Body of pancreas (tissue), 4 donors: Measurements from ENCODE around the gene ESRRG. TPM values are rescaled to one million over a fixed set of nuclear protein-coding genes. Genes with fewer than 3 reads are reported as not detected.

ENCODE experiments used
- ATAC-seq: fragments of 150-250 bp; one replicate; pipeline ENCODE4 v1.9.1; 2016
- DNase-seq, 4 donors: peaks; one replicate each; pipeline ENCODE4 v3.0.0-alpha.2; 2019
- H3K27ac ChIP-seq, 4 donors: fragments of 200-600 bp; sonication (generic); 1 replicate in 3 of 4; 2 replicates in 1 of 4; pipeline versions ENCODE4 v1.5.1 to v1.6.1; 2016 to 2019; ENCODE audit warnings: mild to moderate bottlenecking in 1 of 4, mixed read lengths in 1 of 4, moderate library complexity in 1 of 4
- H3K27me3 ChIP-seq, 2 donors: fragments of 200-600 bp; sonication (generic); one replicate each; pipeline ENCODE4 v1.6.0; 2016; ENCODE audit warnings: mild to moderate bottlenecking in 1 of 2
- H3K36me3 ChIP-seq, 2 donors: fragments of 200-600 bp; sonication (generic); replicated peaks in 1 of 2; 2 replicates each; pipeline ENCODE4 v1.5.1; 2016; ENCODE audit warnings: low read depth in 2 of 2; ENCODE audit not compliant: insufficient read depth in 1 of 2
- H3K4me1 ChIP-seq: fragments of 200-600 bp; sonication (generic); one replicate; pipeline ENCODE4 v1.6.0; 2016
- H3K4me3 ChIP-seq, 2 donors: fragments of 200-600 bp; sonication (generic); 1 replicate in 1 of 2; 2 replicates in 1 of 2; pipeline ENCODE4 v1.5.1; 2016 to 2019
- H3K9me3 ChIP-seq, 3 donors: fragments of 200-600 bp; sonication (generic); 1 replicate in 2 of 3; 2 replicates in 1 of 3; pipeline ENCODE4 v1.5.1; 2016
- POLR2A ChIP-seq, 3 donors: fragments of 450-650 bp; IDR thresholded peaks; one replicate each; pipeline ENCODE4 v1.6.1; 2016; ENCODE audit warnings: antibody characterized with exemption in 3 of 3, mild to moderate bottlenecking in 2 of 3
- WGBS, 2 donors: methylation state at CpG; one replicate each; pipeline ENCODE4 v1.1.5; 2017; 5-methylcytosine and 5-hydroxymethylcytosine counted together
- intact Hi-C: fragments of 100-400 bp; cut with DNase I; formaldehyde crosslinking; loops from one replicate; pipeline ENCODE4 v1.15.1; 2023
- total RNA-seq, 2 donors: library from RNA; depleted of rRNA; stranded (reverse); fragments of >200 nt; gene quantifications; one replicate each; pipeline ENCODE4 v1.1.0, GENCODE V29; 2016
- TF ChIP-seq, protein P1 (sequence below), 7 experiments: fragments of 450-650 bp in 4 of 7; fragments of 200-600 bp in 3 of 7; sonication (generic) in 3 of 7; IDR thresholded peaks; one replicate each; pipeline ENCODE4 v1.5.1; 2016 to 2019; ENCODE audit warnings: antibody characterized with exemption in 7 of 7

ESRRG gene
- total RNA-seq, 2 donors from 2014 or later = 13.5 to 18.7 TPM

DNA sequence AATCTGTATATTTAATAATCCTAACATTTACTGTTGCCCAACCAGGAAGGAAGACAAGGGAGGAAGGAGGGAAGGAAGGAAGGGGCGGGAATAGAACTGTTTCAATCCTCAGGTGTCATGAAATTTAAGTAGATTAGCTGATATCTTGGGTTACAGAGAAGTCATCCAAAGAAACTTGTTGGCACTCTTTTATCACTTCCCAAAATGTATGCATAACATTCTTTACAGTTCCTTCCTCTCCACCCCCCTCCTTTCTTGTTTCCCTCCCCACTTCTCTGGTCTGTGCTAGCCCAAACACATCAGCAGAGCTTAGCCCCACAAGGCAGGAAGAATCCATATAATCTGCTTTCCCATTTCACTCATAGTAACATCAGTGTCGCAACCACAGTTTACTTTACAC is 110.9 kb downstream of the ESRRG start:
- WGBS, 2 donors = 84 to 87% methylated on average over 2 of the region's 2 CpGs
- no peaks in the 10 kb centered on the region for H3K36me3 ChIP-seq
- DNase-seq = no peak
- no peak overlapping the region for H3K4me3 ChIP-seq
- no peak overlapping the region for H3K27ac ChIP-seq
- no peaks in the 10 kb centered on the region for H3K9me3 ChIP-seq
- intact Hi-C loops = no loop called here
- H3K4me1 ChIP-seq = no peaks in the 10 kb centered on the region
- no peaks in the 10 kb centered on the region for H3K27me3 ChIP-seq
- TF ChIP-seq, protein P1, sequence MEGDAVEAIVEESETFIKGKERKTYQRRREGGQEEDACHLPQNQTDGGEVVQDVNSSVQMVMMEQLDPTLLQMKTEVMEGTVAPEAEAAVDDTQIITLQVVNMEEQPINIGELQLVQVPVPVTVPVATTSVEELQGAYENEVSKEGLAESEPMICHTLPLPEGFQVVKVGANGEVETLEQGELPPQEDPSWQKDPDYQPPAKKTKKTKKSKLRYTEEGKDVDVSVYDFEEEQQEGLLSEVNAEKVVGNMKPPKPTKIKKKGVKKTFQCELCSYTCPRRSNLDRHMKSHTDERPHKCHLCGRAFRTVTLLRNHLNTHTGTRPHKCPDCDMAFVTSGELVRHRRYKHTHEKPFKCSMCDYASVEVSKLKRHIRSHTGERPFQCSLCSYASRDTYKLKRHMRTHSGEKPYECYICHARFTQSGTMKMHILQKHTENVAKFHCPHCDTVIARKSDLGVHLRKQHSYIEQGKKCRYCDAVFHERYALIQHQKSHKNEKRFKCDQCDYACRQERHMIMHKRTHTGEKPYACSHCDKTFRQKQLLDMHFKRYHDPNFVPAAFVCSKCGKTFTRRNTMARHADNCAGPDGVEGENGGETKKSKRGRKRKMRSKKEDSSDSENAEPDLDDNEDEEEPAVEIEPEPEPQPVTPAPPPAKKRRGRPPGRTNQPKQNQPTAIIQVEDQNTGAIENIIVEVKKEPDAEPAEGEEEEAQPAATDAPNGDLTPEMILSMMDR (IDR thresholded peaks at IDR 0.05) = no peak
- TF ChIP-seq POLR2A (IDR thresholded peaks at IDR 0.05) = no peak
- ATAC-seq = no peak

DNA sequence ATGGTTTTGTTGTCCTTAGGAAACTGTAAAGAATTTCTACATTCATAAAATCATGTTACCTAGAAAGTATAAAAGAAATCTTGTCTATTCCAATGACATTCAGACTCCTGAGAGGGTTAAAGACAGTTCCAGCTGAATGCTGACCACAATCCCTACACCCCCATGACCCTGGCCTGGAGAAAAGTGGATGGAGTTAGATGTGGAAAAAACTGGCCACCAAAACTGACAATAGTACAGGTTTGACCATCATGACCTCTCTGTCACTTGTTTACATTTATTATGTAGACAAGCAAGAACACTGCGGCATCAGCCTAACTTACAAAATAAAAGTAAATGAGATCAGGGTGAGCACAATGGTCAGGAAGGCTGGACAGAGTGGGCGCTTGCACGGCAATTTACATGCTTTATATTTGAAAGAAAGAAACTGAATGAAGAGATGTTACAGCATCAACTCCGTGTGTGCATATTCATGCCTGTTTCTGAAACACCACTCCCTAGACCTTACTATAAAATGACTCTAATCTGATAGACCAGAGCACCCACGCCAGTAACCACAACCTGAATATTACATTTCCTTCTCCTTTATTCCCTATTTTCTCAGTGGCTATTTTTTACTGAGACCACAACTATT is 116.0 kb downstream of the ESRRG start:
- Histone ChIP-seq H3K9me3 (no peaks in the 10 kb centered on the region), H3K27me3 (no peaks in the 10 kb centered on the region), H3K27ac (no peak overlapping the region), H3K36me3 (no peaks in the 10 kb centered on the region), H3K4me3 (no peak overlapping the region), H3K4me1 (no peaks in the 10 kb centered on the region)
- ATAC-seq = no peak
- intact Hi-C loops = no loop called here
- TF ChIP-seq, protein P1 (IDR thresholded peaks at IDR 0.05) = no peak
- TF ChIP-seq POLR2A (IDR thresholded peaks at IDR 0.05) = no peak
- WGBS, 2 donors = 62 to 64% methylated on average over 5 of the region's 5 CpGs
- DNase-seq = no peak

DNA sequence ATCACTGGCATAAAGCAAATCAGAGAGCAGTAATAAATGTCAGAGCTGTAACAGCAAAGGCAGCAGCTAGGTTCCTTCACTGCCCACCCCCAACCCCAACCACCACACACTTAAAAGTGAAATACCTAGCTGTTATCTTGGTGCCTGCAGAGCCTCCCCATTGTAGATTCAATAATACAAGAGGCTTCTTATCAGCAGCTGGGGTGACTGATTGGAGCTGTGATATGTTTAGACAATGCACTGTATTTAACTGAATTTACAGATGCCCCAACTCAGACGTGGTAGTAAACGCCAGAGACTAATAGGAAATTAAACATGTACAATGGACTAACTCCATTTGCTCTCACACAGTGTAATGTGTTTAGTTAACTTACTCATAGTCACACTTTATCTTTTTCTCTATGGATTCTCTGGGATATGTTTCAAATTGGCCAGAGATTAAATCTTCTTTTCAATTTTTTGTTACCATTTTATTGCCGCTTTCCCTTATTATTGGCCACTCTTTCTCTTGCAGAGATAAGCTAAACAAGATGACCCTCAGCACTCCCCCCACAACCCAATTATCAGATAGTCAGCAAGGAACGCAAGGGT is 117.1 kb downstream of the ESRRG start:
- no peak for ATAC-seq
- intact Hi-C loops = no loop called here
- Histone ChIP-seq H3K36me3 (no peaks in the 10 kb centered on the region), H3K9me3 (no peaks in the 10 kb centered on the region), H3K27me3 (no peaks in the 10 kb centered on the region), H3K4me3 (no peak overlapping the region), H3K27ac (no peak overlapping the region), H3K4me1 (peaks cover 6% of the 10 kb centered on the region)
- no peak for DNase-seq
- TF ChIP-seq, protein P1 (IDR thresholded peaks at IDR 0.05) = no peak
- TF ChIP-seq POLR2A (IDR thresholded peaks at IDR 0.05) = no peak
- WGBS, 2 donors = 48 to 49% methylated on average over 4 of the region's 4 CpGs

DNA sequence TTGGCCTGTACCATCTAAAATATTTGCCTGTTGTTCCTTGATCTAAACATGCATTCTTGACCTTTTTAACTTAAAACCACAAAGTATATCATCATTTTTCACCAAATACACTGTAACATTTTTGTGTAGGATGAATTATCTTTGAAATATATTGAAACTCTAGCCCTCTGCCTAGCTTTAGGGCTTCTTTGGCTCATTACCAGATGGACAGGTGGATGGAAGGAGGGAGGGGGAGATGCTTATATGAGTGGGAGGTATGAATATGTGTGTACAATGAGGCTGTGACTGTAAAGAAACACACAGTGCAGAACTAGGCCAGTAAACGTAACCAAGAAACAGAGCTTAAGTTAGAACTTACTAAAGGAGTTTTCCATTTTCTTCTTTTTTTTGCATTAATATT is 118.5 kb downstream of the ESRRG start:
- no peaks in the 10 kb centered on the region for H3K36me3 ChIP-seq
- 81 to 88% methylated on average over 1 of the region's 1 CpG for WGBS, 2 donors
- no peaks in the 10 kb centered on the region for H3K9me3 ChIP-seq
- no peak for TF ChIP-seq POLR2A (IDR thresholded peaks at IDR 0.05)
- TF ChIP-seq, protein P1 (IDR thresholded peaks at IDR 0.05) = no peak
- H3K4me1 ChIP-seq = peaks cover 6% of the 10 kb centered on the region
- ATAC-seq (no peak), DNase-seq (no peak)
- H3K4me3 ChIP-seq = no peak overlapping the region
- H3K27me3 ChIP-seq = no peaks in the 10 kb centered on the region
- intact Hi-C loops = no loop called here
- no peak overlapping the region for H3K27ac ChIP-seq
